ENCODE data around the gene TMEM107. TPM values are rescaled to one million over a fixed set of nuclear protein-coding genes. Genes with fewer than 3 reads are reported as not detected.
A peak's percentile ranks its signal among the peaks of the same experiment; 100 is the strongest.

TMEM107 gene
- total and polyA plus RNA-seq, 2 experiments from 2014 or later, result 40.7 to 54.6 TPM

DNA sequence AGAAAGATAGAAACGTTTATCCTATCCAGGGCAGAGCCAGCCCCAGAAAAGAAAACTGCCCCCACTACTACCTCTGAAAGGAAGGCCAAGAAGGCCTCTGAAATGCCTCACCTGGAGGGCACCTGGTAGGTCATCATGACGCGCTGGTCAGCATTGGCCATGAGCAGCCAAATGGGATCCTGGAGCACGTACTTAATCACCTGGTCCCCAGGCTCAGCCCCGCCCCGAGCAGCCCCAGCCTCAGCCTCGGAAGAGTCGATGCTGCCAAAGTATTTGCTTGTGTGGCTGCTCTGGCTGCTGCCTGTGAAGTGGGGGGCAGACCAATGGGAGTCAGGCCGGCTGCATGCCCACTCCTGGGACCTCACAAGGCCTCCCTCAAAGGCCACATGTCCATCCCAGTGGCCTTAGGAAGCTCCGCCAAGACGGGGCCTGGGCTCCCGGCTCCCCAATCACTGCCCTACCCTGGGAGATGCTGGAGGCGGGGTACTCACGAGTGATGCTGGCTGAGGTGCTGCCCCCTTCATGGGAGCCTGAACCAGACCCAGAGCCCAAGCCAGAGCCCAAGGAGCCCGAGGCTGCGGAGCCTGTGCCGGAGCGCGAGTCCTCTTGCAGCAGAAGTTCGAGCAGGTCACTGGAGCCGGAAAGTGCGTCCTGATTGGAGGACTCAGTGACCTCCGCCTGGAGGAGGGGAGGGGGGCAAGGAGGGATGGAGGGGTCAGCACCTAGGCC, 33.9 kb downstream of the TMEM107 start:
- peaks cover 49% of the 10 kb centered on the region for H3K36me3 ChIP-seq
- peaks cover 5% of the 10 kb centered on the region for H3K4me1 ChIP-seq (ENCODE audit: low read depth)
- no peak overlapping the region for H3K27ac ChIP-seq
- H3K27me3 ChIP-seq, result no peaks in the 10 kb centered on the region
- TF ChIP-seq, protein P1, sequence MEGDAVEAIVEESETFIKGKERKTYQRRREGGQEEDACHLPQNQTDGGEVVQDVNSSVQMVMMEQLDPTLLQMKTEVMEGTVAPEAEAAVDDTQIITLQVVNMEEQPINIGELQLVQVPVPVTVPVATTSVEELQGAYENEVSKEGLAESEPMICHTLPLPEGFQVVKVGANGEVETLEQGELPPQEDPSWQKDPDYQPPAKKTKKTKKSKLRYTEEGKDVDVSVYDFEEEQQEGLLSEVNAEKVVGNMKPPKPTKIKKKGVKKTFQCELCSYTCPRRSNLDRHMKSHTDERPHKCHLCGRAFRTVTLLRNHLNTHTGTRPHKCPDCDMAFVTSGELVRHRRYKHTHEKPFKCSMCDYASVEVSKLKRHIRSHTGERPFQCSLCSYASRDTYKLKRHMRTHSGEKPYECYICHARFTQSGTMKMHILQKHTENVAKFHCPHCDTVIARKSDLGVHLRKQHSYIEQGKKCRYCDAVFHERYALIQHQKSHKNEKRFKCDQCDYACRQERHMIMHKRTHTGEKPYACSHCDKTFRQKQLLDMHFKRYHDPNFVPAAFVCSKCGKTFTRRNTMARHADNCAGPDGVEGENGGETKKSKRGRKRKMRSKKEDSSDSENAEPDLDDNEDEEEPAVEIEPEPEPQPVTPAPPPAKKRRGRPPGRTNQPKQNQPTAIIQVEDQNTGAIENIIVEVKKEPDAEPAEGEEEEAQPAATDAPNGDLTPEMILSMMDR (IDR thresholded peaks at IDR 0.05; ENCODE audit: low read depth, low read length), result no peak
- DNase-seq (ENCODE audit: low read depth in 1 of 2, low spot score in 1 of 2), result peak in 1 of 2 donors; percentile 2
- no peak overlapping the region for H3K4me3 ChIP-seq
- no peaks in the 10 kb centered on the region for H3K9me3 ChIP-seq (ENCODE audit: low read depth)

DNA sequence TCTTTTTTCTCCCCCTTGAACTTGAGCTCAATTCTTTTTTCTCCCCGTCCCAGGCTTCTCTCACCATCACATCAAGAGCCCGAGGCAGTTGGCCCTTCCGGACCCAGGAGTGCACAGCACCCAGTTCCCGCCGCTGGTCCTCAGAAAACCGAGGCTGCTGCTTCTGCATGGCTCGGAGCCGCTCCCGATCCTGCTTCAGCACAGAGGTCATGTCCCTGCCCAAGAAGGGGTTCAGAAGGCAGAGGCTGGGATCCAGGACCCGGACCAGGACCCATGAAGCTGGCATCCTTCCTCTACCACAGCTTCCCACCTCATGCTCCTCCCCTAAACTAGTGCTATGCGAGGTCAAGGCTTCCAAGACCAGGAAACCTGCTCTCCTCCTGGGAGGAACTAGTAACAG, 34.4 kb downstream of the TMEM107 start:
- DNase-seq (ENCODE audit: low read depth in 1 of 2, low spot score in 1 of 2), result peak in 1 of 2 donors; percentile 5
- Histone ChIP-seq H3K9me3 (ENCODE audit: low read depth) (no peaks in the 10 kb centered on the region), H3K36me3 (peaks cover 43% of the 10 kb centered on the region), H3K4me3 (no peak overlapping the region), H3K4me1 (ENCODE audit: low read depth) (peaks cover 5% of the 10 kb centered on the region), H3K27ac (no peak overlapping the region), H3K27me3 (no peaks in the 10 kb centered on the region)
- TF ChIP-seq, protein P1 (IDR thresholded peaks at IDR 0.05; ENCODE audit: low read depth, low read length), result no peak

DNA sequence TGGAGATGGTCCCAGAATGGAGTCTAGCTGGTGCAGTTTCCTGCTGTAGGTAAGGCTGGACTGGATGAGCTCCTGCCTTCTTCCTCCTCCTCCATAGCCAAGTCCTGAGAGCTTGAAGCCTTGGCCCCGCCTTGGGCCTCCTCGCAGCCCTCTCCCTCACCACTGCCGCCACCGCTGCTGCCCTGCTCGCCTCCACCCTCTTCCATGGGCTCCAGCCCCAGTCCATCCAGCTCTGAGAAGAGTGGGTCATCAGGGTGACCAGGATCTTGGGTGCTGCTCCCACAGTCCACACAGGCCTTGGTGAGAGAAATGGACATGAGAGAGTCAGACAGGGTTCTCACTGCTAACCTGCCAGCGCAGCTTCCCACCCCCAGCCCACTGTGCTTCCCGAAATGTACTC, 35.1 kb downstream of the TMEM107 start:
- Histone ChIP-seq H3K4me1 (ENCODE audit: low read depth) (peaks cover 5% of the 10 kb centered on the region), H3K27ac (peak overlapping the region; percentile 20), H3K4me3 (no peak overlapping the region), H3K36me3 (peaks cover 36% of the 10 kb centered on the region), H3K9me3 (ENCODE audit: low read depth) (no peaks in the 10 kb centered on the region), H3K27me3 (no peaks in the 10 kb centered on the region)
- TF ChIP-seq, protein P1 (IDR thresholded peaks at IDR 0.05; ENCODE audit: low read depth, low read length), result no peak
- DNase-seq (ENCODE audit: low read depth in 1 of 2, low spot score in 1 of 2), result no peak

DNA sequence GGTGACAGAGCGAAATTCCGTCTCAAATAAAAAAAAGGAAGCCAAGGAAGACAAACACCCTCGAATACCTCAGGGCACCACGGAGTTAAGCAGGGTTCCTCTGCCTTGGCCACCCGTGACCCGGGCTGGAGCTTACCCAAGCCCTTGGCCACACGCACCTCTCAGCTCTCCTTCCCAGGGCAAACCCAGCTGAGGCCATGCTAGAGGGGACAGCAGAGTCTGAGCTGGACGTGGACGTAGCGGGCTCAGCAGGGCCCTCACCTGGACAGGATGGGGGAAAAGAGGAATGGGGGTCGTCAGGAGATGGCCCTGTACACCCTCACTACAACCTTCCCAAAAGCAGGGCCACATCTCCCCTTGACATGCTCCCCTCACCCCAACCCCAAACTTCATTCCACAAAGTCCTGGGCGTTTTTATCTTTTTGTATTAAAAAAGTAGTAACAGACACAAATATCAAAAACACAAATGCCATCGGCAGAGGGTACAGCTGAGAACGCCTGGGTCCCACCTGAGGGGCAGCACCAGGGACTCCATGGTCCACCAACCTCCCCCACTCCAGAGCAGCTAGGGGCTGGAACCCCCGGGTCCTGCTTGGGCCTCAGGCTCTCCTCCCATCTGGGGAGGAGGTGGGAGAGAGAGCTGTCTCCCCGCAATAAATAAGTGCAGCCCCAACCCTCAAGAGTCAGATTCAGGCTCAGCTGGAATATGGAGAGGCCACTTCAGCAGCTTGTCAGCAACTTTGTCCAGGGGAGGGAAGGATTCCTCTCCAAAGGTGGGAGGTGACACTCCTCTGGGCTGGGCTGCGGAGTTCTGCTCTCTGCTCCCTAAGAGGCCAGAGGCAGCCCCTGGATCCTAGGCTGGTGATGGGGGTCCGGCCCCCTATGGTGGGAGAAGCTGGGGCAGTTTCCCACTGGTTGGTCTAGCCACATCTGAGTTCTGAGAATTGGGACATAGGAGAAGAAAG, 35.8 kb downstream of the TMEM107 start:
- Histone ChIP-seq H3K9me3 (ENCODE audit: low read depth) (no peaks in the 10 kb centered on the region), H3K4me3 (no peak overlapping the region), H3K27me3 (no peaks in the 10 kb centered on the region), H3K36me3 (peaks cover 31% of the 10 kb centered on the region), H3K4me1 (ENCODE audit: low read depth) (peaks cover 5% of the 10 kb centered on the region), H3K27ac (peak overlapping the region; percentile 71)
- TF ChIP-seq, protein P1 (IDR thresholded peaks at IDR 0.05; ENCODE audit: low read depth, low read length), result no peak
- DNase-seq (ENCODE audit: low read depth in 1 of 2, low spot score in 1 of 2), result peak in 1 of 2 donors; percentile 64

DNA sequence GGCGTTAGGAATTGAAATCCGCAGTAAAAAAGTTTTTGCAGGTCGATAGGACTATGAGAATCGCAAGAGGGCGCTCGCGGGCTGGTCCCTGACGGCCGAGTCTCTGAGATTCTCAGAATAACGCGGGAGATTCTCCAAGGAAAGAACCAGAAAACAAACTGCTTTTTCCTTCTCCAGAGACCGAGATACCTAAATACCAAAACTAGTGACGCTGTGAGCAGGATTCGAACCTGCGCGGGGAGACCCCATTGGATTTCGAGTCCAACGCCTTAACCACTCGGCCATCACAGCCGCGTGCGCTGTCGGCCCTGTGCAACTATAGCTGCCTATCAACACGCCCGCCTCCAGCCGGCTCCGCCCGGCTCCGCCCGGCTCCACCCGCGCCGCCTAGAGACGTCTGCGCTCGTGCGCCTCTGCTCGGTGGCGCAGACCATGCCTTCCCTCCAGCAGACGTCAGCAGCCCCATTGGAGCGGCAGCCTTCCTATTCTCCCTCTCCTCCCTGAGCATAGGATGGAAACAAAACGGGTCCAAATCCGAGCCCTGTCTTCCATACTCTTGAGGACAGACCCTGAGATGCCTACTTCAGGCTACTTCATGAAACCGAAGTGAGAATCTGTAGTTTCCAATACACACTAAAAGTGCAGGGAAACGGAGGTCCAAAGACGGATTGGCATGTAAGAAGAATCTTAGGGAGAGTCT, 37.4 kb downstream of the TMEM107 start:
- no peaks in the 10 kb centered on the region for H3K27me3 ChIP-seq
- DNase-seq (ENCODE audit: low read depth in 1 of 2, low spot score in 1 of 2), result peak; percentile 95 to 98
- H3K4me1 ChIP-seq (ENCODE audit: low read depth), result peaks cover 5% of the 10 kb centered on the region
- TF ChIP-seq, protein P1 (IDR thresholded peaks at IDR 0.05; ENCODE audit: low read depth, low read length), result peak; percentile 85
- H3K4me3 ChIP-seq, result peak overlapping the region; percentile 40
- H3K36me3 ChIP-seq, result peaks cover 22% of the 10 kb centered on the region
- no peaks in the 10 kb centered on the region for H3K9me3 ChIP-seq (ENCODE audit: low read depth)
- H3K27ac ChIP-seq, result peak overlapping the region; percentile 71
